ENCODE measurements around the gene MRPL54.

The MRPL54 gene

GRCh38 chr19:3785938-3786824 is 23.7 kb downstream of the MRPL54 start, which contains the start of gene MATK:
TSS of gene MATK (minus strand) at chr19:3786381. CDS start at chr19:3785135, 1,246 bp downstream.
- DNase-seq, result no peak

- no peak for DNase-seq
These were observed 26.7 kb downstream of the MRPL54 start for GRCh38 chr19:3788996-3789778.

GRCh38 chr19:3790209-3790734 is 27.8 kb downstream of the MRPL54 start:
- no peak for DNase-seq

- no peak for DNase-seq
These were observed 28.5 kb downstream of the MRPL54 start for GRCh38 chr19:3790941-3791340.

GRCh38 chr19:3792114-3792513 is 29.6 kb downstream of the MRPL54 start:
- no peak for DNase-seq

- no peak for DNase-seq
These were observed 31.3 kb downstream of the MRPL54 start for GRCh38 chr19:3793799-3794198.

GRCh38 chr19:3796358-3796757 is 33.9 kb downstream of the MRPL54 start:
- no peak for DNase-seq

GRCh38 chr19:3798137-3798536 is 35.7 kb downstream of the MRPL54 start:
- no peak for DNase-seq

- DNase-seq, result no peak
These were observed 38.5 kb downstream of the MRPL54 start for GRCh38 chr19:3800996-3801395.

GRCh38 chr19:3801412-3802096 is 39.1 kb downstream of the MRPL54 start:
- no peak for DNase-seq

GRCh38 chr19:3803114-3803888 is 40.8 kb downstream of the MRPL54 start:
- DNase-seq, result no peak

GRCh38 chr19:3803986-3804385 is 41.5 kb downstream of the MRPL54 start:
- DNase-seq, result no peak

- DNase-seq, result no peak
These were observed 41.9 kb downstream of the MRPL54 start for GRCh38 chr19:3804429-3804828.

- DNase-seq, result no peak
These were observed 43.4 kb downstream of the MRPL54 start for GRCh38 chr19:3805859-3806258.

GRCh38 chr19:3807131-3807480 is 44.6 kb downstream of the MRPL54 start:
- DNase-seq, result no peak

GRCh38 chr19:3807574-3808354 is 45.3 kb downstream of the MRPL54 start:
- no peak for DNase-seq

GRCh38 chr19:3808420-3809143 is 46.1 kb downstream of the MRPL54 start:
- DNase-seq, result no peak

GRCh38 chr19:3809881-3810707 is 47.6 kb downstream of the MRPL54 start:
- no peak for DNase-seq

- DNase-seq, result no peak
These were observed 48.4 kb downstream of the MRPL54 start for GRCh38 chr19:3810708-3811355.
